ENCODE results near the gene BCAS3.

DNA sequence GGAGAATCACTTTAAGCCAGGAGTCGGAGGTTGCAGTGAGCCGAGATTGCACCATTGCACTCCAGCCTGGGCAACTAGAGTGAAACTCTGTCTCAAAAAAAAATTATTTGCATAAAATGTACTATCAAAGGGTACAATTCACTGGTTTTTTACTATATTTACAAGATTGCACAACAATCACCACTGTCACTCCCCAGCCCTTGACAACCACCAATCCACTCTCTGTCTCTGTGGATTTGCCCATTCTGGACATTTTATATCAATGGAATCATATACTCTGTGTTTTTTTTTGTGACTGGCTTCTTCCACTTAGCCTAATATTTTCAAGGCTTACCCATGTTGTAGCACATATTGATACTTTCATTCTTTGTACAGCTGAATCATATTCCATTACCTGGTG lies 740.8 kb downstream of the BCAS3 start:
- TF ChIP-seq, protein P1, sequence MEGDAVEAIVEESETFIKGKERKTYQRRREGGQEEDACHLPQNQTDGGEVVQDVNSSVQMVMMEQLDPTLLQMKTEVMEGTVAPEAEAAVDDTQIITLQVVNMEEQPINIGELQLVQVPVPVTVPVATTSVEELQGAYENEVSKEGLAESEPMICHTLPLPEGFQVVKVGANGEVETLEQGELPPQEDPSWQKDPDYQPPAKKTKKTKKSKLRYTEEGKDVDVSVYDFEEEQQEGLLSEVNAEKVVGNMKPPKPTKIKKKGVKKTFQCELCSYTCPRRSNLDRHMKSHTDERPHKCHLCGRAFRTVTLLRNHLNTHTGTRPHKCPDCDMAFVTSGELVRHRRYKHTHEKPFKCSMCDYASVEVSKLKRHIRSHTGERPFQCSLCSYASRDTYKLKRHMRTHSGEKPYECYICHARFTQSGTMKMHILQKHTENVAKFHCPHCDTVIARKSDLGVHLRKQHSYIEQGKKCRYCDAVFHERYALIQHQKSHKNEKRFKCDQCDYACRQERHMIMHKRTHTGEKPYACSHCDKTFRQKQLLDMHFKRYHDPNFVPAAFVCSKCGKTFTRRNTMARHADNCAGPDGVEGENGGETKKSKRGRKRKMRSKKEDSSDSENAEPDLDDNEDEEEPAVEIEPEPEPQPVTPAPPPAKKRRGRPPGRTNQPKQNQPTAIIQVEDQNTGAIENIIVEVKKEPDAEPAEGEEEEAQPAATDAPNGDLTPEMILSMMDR (IDR thresholded peaks at IDR 0.05 in 2 of 3, conservative IDR thresholded peaks at IDR 0.05 in 1 of 3; ENCODE audit: borderline replicate concordance in 1 of 3, insufficient read depth in 1 of 3, low read depth in 2 of 3, low read length in 2 of 3) = no peak
- TF ChIP-seq, protein P2, sequence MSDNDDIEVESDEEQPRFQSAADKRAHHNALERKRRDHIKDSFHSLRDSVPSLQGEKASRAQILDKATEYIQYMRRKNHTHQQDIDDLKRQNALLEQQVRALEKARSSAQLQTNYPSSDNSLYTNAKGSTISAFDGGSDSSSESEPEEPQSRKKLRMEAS (IDR thresholded peaks at IDR 0.05) = no peak
- no peak for TF ChIP-seq POLR2A (IDR thresholded peaks at IDR 0.05; ENCODE audit: borderline replicate concordance, extremely low read depth, insufficient read depth, insufficient read length)
- TF ChIP-seq, protein P3, sequence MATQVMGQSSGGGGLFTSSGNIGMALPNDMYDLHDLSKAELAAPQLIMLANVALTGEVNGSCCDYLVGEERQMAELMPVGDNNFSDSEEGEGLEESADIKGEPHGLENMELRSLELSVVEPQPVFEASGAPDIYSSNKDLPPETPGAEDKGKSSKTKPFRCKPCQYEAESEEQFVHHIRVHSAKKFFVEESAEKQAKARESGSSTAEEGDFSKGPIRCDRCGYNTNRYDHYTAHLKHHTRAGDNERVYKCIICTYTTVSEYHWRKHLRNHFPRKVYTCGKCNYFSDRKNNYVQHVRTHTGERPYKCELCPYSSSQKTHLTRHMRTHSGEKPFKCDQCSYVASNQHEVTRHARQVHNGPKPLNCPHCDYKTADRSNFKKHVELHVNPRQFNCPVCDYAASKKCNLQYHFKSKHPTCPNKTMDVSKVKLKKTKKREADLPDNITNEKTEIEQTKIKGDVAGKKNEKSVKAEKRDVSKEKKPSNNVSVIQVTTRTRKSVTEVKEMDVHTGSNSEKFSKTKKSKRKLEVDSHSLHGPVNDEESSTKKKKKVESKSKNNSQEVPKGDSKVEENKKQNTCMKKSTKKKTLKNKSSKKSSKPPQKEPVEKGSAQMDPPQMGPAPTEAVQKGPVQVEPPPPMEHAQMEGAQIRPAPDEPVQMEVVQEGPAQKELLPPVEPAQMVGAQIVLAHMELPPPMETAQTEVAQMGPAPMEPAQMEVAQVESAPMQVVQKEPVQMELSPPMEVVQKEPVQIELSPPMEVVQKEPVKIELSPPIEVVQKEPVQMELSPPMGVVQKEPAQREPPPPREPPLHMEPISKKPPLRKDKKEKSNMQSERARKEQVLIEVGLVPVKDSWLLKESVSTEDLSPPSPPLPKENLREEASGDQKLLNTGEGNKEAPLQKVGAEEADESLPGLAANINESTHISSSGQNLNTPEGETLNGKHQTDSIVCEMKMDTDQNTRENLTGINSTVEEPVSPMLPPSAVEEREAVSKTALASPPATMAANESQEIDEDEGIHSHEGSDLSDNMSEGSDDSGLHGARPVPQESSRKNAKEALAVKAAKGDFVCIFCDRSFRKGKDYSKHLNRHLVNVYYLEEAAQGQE (IDR thresholded peaks at IDR 0.05; ENCODE audit: low read depth) = no peak
- TF ChIP-seq ZNF274 (IDR thresholded peaks at IDR 0.05; ENCODE audit: low read depth, low read length) = no peak
- TF ChIP-seq YY1 (IDR thresholded peaks at IDR 0.05; ENCODE audit: extremely low read depth, insufficient replicate concordance, low read depth, low read length) = no peak
- TF ChIP-seq POLR2AphosphoS5 (IDR thresholded peaks at IDR 0.05; ENCODE audit: low read depth, low read length) = no peak
- no peak for TF ChIP-seq EZH2 (IDR thresholded peaks at IDR 0.05)
- no peak for TF ChIP-seq EGR1 (IDR thresholded peaks at IDR 0.05; ENCODE audit: low read depth)
- no peak for TF ChIP-seq SP1 (IDR thresholded peaks at IDR 0.05; ENCODE audit: low read depth)
- no peak for TF ChIP-seq RAD21 (IDR thresholded peaks at IDR 0.05; ENCODE audit: low read depth)
- TF ChIP-seq, protein P4, sequence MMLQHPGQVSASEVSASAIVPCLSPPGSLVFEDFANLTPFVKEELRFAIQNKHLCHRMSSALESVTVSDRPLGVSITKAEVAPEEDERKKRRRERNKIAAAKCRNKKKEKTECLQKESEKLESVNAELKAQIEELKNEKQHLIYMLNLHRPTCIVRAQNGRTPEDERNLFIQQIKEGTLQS (IDR thresholded peaks at IDR 0.05) = no peak
- TF ChIP-seq TCF7L2 (IDR thresholded peaks at IDR 0.05; ENCODE audit: borderline replicate concordance, extremely low read depth, insufficient read depth, insufficient read length) = no peak

Data from HCT116 (cell line).